ENCODE measurements around the gene PCDHA2. TPM values are rescaled to one million over a fixed set of nuclear protein-coding genes. Genes with fewer than 3 reads are reported as not detected.

PCDHA2 gene
- total and polyA plus RNA-seq, 2 of the 8 experiments (the other 6 are each of a cell fraction or from before 2014, with no cell fraction given) = 0.86 to 1.9 TPM

GRCh38 chr5:140753561-140753960, 41.1 kb upstream of the PCDHA2 start:
- DNase-seq (ENCODE audit: low read depth in 1 of 2, low spot score in 2 of 2) = no peak
- no peak overlapping the region for H3K23ac ChIP-seq (ENCODE audit: insufficient read length)
- no peak overlapping the region for H2BK15ac ChIP-seq (ENCODE audit: low read length)
- H3K23me2 ChIP-seq (ENCODE audit: low read depth, low read length) = no peaks in the 10 kb centered on the region; the same call in 1 of the 2 replicates
- no peak overlapping the region for H3K4me2 ChIP-seq (ENCODE audit: insufficient read depth in 1 of 2, low read depth in 2 of 2, low read length in 2 of 2)
- no peak for FAIRE-seq
- CTCF ChIA-PET (ENCODE audit: partially characterized antibody) = no interaction called here
- H3K79me2 ChIP-seq (ENCODE audit: control insufficient read depth in 1 of 2, insufficient read depth in 2 of 2, low read length in 2 of 2) = no peaks in the 10 kb centered on the region
- H4K5ac ChIP-seq (ENCODE audit: insufficient read length, low read depth, low read length) = no peak overlapping the region
- H2BK12ac ChIP-seq (ENCODE audit: low read depth, low read length) = no peak overlapping the region
- H3K56ac ChIP-seq (replicated peaks; ENCODE audit: insufficient read length, low read depth, low read length) = no peak overlapping the region
- no peaks in the 10 kb centered on the region for H3K36me3 ChIP-seq (ENCODE audit: control insufficient read depth in 2 of 4, insufficient read depth in 4 of 4, low read length in 3 of 4)
- H3K27me3 ChIP-seq (replicated peaks in 1 of 4; ENCODE audit: control insufficient read depth in 3 of 4, extremely low read depth in 1 of 4, insufficient read depth in 3 of 4, low read length in 3 of 4) = no peaks in the 10 kb centered on the region
- 100% methylated on average over 2 of the region's 5 CpGs; no CpG with 5 or more reads in 1 of the 2 experiments for WGBS, 2 experiments (ENCODE audit: extremely low coverage in 1 of 2, insufficient coverage in 1 of 2, insufficient read length in 1 of 2, insufficient replicate concordance in 2 of 2, low coverage in 1 of 2, low lambda C conversion rate in 2 of 2, missing lambda C conversion rate in 1 of 2)
- no peak overlapping the region for H2AFZ ChIP-seq (ENCODE audit: low read length)
- H4K91ac ChIP-seq (replicated peaks; ENCODE audit: insufficient read length, low read length) = no peak overlapping the region
- H2AK5ac ChIP-seq (ENCODE audit: low read depth, low read length) = no peak overlapping the region
- POLR2A ChIA-PET (ENCODE audit: partially characterized antibody) = interaction anchor here (1.2 kb wide), 1 partner anchor 23 kb away, joined by 3 read pairs; no protein-coding TSS in a partner anchor
- no peak overlapping the region for H2BK20ac ChIP-seq (ENCODE audit: low read length)
- TF ChIP-seq POLR2A (IDR thresholded peaks at IDR 0.05; ENCODE audit: control extremely low read depth in 1 of 2, low read depth in 2 of 2, low read length in 2 of 2) (no peak), SAP30 (IDR thresholded peaks at IDR 0.05; ENCODE audit: insufficient read depth, insufficient replicate concordance, low read length) (no peak)
- H2BK120ac ChIP-seq (replicated peaks; ENCODE audit: low read depth, low read length) = no peak overlapping the region
- H3K9ac ChIP-seq (replicated peaks in 1 of 4; ENCODE audit: extremely low read depth in 1 of 4, low read depth in 3 of 4, low read length in 3 of 4) = no peak overlapping the region
- H3K4me1 ChIP-seq (replicated peaks in 1 of 4; ENCODE audit: control insufficient read depth in 3 of 4, insufficient read depth in 4 of 4, low read length in 3 of 4) = no peaks in the 10 kb centered on the region
- no peak overlapping the region for H3K14ac ChIP-seq (ENCODE audit: insufficient read length)
- H3K27ac ChIP-seq (ENCODE audit: low read depth, low read length) = no peak overlapping the region
- H4K8ac ChIP-seq (ENCODE audit: extremely low read depth, insufficient read depth, low read length) = no peak overlapping the region
- no peak overlapping the region for H3K4ac ChIP-seq (replicated peaks; ENCODE audit: insufficient read length, low read depth, low read length)
- H2BK5ac ChIP-seq (ENCODE audit: low read depth, low read length) = no peak overlapping the region
- H4K20me1 ChIP-seq (replicated peaks in 1 of 2; ENCODE audit: control insufficient read depth in 1 of 2, insufficient read depth in 2 of 2, low read length in 2 of 2) = no peaks in the 10 kb centered on the region
- no peak overlapping the region for H3K18ac ChIP-seq (ENCODE audit: extremely low read depth, low read length)
- peaks cover 28% of the 10 kb centered on the region in 2 experiments for H3K9me3 ChIP-seq (ENCODE audit: insufficient read depth in 2 of 2, low read depth in 1 of 2, low read length in 1 of 2)
- no peak overlapping the region for H3K4me3 ChIP-seq (ENCODE audit: extremely low read depth in 1 of 4, insufficient read depth in 2 of 4, low read depth in 3 of 4, low read length in 4 of 4)
- no peaks in the 10 kb centered on the region for H3K79me1 ChIP-seq (ENCODE audit: low read depth, low read length)
